Right ventricle myocardium superior (tissue), 1 donor: ENCODE measurements around the gene SLCO2A1. TPM values are rescaled to one million over a fixed set of nuclear protein-coding genes. Genes with fewer than 3 reads are reported as not detected.

Experiments used
- ATAC-seq: fragments of 200-7000 bp; cut with Tn5 transposase; one replicate; pipeline ENCODE4 v1.9.1; 2020; ENCODE audit warnings: mild to moderate bottlenecking; ENCODE audit not compliant: poor library complexity
- DNase-seq: peaks from one replicate; pipeline ENCODE4 v3.0.0-alpha.2; 2020
- intact Hi-C: fragments of 100-400 bp; cut with DNase I; formaldehyde crosslinking; loops from one replicate; pipeline ENCODE4 v1.11.2; 2022
- total RNA-seq: library from RNA; stranded (reverse); fragmentation: NEBNext Ultra II Directional; extraction: Animal tissue kit (Norgen Biotek cat#: 25700); gene quantifications from one replicate; pipeline ENCODE4 v1.2.1, GENCODE V29; 2021
- donor health status: DM: no; HTN: yes; CAD: no; lungs with severe emphysema.

Gene SLCO2A1
- total RNA-seq, 1 donor from 2014 or later, result 8.3 TPM

DNA sequence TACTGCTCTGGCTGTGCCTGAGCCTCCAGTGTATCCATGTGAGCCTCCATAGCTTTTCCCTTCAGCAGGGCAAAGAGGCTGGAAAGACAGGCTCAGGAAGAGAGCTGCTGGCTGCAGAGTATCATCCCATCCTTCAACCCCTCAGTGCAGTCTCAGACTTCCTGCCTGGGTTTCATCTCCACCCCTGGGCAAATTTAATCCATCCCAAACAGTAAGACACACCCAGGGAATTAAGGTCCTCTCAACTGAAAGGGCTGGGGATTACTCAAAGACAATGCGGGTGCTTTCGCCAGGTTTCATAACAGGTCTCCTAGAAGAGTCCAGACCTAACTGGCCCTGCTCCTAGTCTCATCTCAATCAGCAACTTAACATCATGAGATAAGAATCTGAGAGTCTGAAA is 15.5 kb downstream of the SLCO2A1 start:
- DNase-seq (no peak), ATAC-seq (no peak)
- intact Hi-C loops, result no loop called here

DNA sequence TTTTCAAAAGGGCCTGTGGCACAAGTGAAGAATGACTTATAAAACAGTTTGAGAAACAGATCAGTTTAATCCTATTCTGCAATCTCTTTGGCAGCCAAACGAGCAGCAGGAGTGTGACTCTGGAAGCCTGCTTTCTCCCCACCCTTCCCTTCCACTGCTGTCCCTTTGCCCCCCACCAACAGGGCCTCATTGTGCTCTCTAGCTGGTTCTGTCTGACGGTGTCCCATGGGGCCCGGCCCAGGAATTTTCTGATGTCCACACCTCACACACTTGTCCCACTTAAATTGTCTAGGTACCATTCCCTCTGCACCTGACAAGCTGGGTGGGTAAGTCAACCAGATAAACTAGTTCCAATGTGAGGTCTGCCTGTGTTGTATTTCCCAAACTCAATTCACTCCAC is 16.4 kb downstream of the SLCO2A1 start:
- ATAC-seq, result no peak

DNA sequence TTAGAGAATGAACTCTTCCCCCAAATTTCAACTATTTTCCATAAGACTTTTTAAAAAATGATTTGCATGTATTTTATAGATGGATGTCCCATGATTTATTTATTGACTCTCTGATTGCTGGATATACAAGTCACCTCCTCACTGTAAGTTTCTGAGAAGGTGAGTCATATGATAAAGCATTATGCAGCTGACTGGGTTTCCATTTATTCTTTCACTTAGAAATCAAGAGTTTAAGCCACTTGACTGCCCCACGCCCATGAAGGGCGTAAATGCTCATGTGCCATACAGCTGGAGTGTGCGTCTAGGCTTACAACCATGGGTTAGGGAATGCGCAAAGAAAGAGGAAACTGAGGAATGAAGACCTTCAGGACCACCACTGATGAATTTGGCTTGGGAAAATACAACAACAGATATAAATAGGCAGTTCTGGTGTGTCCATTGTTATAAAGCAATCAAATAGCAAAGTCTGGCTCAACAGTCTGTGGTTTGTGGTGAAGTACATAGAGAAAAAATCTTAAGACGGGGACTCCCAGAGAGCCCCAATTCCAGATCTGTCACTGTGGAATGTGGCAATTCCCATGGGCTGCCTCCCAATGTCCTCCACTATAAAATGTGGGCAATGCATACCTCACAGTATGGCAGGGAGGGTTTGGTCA is 20.3 kb downstream of the SLCO2A1 start:
- intact Hi-C loops, result no loop called here
- ATAC-seq, result no peak
- no peak for DNase-seq

More for the DNA sequence above, 16.4 kb downstream of the SLCO2A1 start:
- DNase-seq, result no peak
- intact Hi-C loops, result no loop called here

DNA sequence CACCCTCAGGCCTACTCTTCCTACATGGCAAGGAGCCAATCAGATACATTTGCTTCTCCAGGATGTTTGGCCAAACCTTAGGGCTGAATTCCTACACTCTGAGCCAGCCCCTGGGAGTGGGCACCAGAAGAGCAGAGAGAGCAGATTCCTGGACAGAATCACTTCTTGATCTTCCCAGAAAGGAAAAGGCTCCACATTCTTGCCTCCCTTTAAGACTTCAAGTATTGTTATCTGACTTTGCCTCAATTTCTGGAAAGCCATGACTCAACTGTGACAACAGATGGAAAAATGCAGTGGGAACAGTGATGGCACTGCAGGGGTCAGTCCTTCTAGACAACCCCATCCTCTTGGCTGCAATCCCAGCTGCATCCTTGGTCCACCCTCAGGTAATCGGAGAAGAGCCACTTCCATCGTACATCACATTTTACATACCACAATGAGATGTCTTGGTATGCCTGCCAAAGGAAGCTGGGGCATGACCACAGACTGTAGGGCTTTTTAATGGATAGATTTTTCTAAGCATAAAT is 21.0 kb downstream of the SLCO2A1 start:
- DNase-seq (no peak), ATAC-seq (no peak)
- intact Hi-C loops, result no loop called here

DNA sequence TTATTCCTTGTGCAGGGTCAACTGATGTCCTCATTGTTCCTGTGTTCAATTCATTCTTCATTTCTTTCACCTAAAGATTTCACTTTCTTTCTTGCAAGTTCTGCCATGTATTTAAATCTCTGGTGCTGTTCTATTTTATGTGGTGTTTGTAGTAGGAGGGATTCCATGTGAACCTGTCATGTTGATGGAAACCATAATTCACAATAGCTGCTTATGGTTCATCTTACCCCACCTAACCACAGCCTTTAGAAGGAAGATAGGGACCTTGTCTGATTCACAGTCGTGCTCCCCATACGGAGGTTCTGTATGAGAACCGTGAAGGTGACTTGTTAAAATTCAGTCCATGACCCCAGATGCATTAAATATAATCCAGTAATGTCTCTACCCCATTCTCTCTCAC is 21.9 kb downstream of the SLCO2A1 start:
- no peak for ATAC-seq
- intact Hi-C loops, result no loop called here
- DNase-seq, result no peak

DNA sequence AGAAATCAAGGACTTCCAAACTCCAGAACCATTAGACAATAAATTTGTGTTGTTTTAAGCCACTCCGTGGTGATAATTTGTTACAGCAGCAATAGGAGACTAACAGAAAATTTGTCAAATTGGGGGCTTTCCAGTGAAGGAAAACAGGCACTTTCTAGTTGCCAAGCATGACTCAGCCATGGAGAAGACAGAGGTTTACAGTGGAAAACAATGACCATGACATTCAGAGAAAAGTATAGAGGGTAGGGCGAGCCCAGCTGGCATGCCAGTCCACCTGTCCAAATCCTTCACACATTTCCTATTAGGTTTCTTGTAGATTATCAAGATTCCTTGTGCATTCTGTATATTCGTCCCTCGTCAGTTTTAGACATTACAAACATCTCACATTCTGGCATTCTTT is 24.9 kb downstream of the SLCO2A1 start:
- intact Hi-C loops, result no loop called here

DNA sequence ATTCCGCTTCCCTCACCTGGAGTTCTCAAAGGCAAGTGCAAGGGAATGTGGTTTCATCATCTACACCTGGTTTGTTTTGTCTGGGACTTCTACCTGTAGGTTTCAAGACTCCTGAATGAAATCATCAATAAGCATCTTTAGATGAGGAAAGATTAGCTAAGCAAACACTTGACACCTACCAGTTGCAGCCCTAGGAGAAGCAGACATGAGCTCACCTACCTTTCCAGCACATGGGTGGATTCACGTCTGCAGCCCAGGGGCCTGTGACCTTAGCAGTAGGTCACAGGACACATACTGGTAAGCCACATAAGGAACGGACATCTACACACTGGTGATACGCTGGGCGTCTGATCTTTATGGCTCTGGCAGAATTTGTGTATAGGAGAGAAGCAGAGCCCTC is 26.7 kb downstream of the SLCO2A1 start:
- DNase-seq (no peak), ATAC-seq (no peak)
- intact Hi-C loops, result no loop called here

More for the DNA sequence above, 24.9 kb downstream of the SLCO2A1 start:
- DNase-seq, result no peak
- no peak for ATAC-seq

DNA sequence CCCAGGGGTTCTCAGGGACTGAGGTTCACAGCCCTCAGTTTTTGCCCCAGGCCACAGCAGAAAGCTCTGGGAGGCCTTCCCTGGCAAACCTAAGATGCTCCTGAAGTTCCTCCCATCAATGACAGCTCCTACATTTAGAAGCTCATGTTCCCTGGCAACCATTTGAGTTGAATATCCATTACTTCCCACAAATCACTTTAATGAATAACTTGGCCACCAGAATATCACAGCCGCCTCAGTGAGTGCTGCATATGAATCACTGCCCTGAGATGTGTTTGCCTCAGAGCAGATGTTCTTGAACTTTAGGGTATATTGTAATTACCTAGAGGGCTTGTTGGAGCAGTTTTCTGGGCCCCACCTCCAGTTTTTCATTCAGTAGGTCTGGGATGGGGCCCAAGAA is 27.4 kb downstream of the SLCO2A1 start:
- ATAC-seq, result no peak
- no peak for DNase-seq
- intact Hi-C loops, result no loop called here

DNA sequence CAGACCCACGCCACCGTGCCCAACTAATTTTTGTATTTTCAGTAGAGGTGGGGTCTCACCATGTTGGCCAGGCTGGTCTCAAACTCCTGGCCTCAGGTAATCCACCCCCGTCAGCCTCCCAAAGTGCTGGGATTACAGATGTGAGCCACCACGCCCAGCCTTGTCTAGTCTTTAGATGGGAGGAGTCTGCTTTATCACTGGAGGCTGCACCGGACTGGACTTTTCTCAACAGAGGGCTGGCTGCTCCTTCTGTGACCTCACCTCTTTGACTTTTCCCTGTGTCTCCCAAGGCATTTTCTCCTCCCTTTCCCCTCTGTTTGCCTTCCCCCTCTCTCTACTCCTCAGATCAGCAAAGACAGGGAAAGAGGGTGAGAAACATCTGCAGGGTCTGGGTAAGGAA is 28.5 kb downstream of the SLCO2A1 start:
- intact Hi-C loops, result no loop called here
- ATAC-seq (no peak), DNase-seq (no peak)

DNA sequence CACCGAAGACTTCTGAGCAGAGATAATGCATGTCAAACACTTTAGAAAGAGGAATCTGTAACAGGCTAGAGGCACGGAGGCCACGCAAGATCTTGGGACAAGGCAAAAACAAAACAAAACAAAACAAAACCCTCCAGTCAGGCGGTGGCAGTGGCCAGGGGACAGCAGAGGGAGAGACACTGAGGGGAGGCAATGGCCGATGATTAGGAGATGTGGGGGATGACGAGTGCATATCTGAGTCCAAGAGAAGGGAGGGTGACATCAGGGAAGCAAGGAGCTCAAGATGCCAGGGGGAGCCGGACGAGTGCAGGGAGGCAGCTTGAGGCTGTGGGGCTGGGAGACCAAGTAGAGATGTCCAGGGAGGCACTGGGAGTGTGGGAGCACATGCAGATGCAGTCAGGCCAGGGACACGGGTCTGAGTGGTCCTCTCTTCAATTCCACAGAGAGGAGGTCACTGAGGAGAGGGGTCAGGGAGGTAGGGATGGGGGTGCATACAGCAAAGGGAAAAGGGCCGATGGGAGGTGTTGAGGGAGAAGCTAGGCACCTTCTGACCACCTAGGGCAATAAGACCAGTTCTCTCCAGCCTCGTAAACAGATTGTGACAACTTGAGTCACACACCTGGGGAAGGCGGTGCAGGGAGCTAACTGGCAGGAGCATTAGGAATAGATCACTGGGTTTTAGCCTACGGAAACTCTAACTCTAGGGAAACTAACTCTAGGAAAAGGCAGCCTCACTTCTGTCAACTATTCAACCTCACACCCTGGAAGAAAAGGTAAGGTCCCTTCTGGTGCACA is 29.6 kb downstream of the SLCO2A1 start:
- DNase-seq (no peak), ATAC-seq (no peak)
- intact Hi-C loops, result no loop called here

DNA sequence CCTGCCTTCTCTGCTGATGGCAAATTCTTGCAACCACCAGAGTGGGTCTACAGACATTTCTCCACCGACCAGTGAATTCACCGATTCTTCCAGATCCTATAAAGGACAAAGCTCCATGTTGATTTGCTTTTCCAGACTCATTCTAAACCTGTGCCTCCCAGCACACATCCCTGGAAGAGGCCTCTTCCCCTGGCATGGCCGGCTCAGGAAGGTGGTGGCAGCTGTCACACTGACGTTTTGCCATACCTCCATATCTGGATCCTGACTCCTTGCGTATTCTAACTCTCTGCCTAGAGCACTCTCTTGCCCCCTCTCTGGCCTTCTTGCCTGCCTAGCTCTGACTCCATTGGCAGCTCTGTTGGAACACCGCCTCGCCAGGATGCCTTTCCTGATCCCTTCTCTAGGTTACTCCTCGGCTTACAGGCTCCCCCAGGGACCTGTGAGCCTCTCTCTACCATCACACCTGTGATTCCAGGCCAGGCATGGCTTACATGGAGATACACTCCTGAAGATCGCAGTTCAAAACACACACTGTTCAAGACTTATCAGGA is 31.0 kb downstream of the SLCO2A1 start:
- DNase-seq (no peak), ATAC-seq (no peak)
- intact Hi-C loops, result no loop called here

DNA sequence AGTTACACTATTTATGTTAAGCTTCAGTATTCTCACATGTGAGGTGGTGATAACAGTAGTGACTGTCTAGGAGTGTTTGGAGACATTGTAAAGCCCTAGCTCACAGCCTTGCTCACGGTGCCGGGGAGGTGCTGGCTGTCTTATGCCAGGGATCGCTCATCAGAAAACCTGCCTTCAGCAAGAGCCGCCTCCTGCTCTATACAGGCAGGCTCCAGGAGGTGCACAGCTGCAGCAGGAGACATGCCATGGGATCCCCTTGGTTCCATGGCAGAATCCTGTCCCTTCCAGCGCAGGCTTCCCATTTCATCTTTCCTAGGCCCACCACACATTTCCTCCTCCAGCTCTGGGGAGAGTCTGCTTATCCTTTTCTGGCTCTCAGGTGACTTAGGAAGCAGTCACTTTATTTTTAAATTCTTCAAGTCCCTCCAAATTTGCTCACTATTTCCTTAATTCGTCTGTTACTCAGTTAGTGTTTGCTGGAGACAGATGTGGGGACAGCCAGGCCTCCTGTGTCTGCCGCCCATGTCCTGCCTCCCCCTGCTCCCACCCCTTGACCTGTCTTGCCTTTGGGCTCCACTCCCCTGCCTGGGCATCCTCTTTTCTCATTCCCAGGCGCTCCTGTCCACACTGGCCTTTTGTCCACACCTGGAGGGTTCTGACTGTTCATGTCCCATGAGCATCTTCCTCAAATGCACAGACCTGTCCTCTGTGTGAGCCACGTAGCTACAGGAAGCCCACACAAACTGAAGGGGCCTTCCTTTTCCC is 31.7 kb downstream of the SLCO2A1 start:
- DNase-seq (no peak), ATAC-seq (no peak)
- intact Hi-C loops, result no loop called here

DNA sequence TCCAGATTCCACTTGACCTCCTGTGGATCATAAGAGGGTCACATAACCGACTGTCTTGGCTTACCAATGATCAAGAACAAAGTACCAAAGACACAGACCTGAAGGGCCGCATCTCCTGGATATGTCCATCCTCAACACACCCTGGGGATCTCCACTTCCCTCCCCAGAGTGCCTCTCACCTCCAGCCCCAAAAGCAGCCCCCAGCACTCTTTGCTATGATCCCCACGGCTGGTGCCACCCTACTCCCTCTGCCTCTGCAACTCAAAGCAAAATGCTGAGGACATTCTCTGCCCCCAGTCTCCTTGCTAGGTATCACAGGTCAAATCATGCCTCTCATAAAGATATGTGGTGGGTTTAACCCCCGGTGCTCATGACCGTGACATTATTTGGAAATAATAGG is 32.7 kb downstream of the SLCO2A1 start:
- ATAC-seq (no peak), DNase-seq (no peak)
- intact Hi-C loops, result no loop called here

DNA sequence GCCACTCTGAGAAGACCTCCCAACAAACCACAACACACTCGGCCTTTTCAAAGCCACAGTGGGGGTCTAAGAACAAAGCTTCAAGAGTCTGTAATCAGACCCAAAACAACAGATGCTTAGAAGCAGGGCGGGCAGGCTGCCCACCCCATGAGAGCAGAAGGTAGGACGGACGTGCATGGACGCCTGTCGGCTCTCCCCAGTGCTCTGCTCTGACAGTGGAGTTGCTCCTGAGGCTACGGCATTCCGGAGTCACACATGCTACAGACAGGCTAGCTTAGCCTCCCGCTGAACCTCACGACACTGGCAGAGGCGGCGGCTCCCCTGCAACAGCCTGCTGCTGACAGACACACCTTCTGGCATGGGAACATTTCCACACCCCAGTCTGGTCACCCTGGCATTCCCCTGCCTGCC is 33.5 kb downstream of the SLCO2A1 start:
- no peak for ATAC-seq
- no peak for DNase-seq
- intact Hi-C loops, result no loop called here

DNA sequence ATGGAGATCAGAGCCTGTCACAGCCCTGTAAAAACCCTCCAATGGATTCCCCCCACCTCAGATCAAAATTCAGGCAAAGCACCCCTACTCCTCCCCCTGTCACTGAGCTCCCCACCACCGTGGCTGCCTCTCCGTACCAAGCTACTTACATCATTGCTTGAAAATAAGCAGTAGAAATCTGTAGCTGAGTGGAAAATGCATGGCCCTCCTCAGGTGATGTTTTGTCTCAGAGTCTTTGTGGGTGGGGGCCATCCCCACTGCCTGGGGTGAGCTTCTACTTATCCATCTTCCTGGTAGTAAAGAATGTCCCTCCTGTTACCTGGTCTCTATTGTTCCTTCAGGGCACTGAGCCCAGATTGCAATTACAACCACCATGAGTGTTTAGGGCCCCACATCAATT is 34.5 kb downstream of the SLCO2A1 start:
- DNase-seq, result no peak
- ATAC-seq, result no peak
- intact Hi-C loops, result no loop called here

DNA sequence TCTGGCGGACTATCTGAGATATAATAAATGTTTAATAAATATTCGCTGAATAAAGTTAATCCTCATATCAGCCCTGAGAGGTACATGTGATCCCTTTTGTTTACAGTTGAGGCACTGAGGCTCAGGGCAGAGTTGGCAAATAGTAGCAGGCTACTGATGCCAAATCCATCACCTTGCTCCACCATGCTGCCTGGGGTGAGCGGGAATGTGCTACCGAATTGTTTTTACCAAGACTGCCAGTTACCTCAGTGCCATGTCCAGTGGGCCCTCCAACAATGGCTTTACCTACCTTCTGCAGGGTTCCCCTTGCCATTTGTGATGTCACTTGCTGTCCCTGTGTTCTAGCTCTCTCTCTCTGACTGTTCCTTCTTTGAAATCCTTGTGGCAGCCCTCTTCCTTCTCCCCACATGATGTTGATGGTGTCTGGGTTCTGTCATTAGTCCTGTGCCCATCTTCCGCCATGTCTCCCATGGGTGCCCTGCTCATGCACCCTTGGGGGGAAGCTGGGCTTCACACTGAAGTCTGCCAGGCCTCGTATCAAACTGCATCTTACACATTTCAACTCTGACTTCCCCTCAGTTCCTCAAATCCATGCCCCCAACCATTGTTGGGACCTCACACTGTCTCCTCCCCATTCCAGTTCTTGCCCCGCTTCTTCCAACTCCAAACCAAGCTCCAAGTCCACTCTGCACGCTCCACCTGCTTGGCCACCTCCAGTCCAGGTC is 35.4 kb downstream of the SLCO2A1 start:
- intact Hi-C loops, result no loop called here
- ATAC-seq (no peak), DNase-seq (no peak)

DNA sequence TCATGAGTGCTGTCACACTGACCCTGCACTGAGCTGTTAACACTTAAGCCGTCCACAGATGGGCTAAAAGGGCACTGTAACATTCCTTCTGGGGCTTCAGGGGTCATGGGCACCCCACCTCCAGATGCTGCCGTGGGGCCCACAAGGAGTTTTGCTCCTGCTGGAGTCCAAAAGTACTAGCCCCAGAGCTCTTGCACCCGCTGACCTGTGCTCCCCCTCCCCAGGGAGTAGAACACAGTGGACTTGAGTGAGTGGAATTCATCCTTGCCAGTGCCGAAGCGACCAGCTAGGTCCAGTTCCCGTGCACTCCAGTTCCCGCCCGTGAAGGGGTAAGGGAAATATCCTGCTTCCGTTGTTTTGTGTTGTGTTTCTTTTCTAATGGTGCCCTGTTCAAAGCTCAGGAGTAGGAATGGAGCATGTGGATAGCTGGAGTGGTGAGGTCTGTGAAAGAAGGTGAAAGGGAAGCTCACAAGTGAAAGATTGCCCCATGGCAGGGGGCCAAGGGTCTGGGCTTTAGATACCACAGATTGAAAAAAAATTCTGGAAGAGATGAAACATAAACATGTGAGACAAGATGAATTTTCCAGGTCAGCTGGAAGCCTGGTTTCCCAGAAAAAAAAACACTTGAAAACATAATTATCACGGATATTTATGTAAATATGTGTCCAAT is 36.6 kb downstream of the SLCO2A1 start:
- DNase-seq (no peak), ATAC-seq (no peak)
- intact Hi-C loops, result no loop called here

DNA sequence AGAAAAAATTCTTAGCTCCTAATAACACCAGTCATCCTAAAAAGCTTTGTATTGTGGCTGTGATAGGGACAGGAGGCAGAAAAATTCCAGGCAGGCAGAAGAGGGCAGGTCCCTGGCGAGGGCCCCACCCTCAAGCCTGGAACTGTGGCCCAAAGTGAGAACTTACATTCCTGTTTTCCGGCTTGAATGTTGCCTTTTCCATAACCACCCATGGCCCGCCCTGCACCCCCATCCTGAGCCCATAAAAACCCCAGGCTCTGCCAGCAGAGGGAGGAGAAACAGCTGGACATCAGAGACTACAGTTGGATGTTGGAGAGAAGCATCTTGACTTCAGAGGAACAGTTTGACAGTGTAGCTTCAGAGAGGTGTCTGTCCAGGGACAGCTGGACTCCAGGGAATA is 37.3 kb downstream of the SLCO2A1 start:
- intact Hi-C loops, result no loop called here
- ATAC-seq (no peak), DNase-seq (no peak)
